Measurements from ENCODE around the gene TMEM88. TPM values are rescaled to one million over a fixed set of nuclear protein-coding genes. Genes with fewer than 3 reads are reported as not detected.

Gene TMEM88
- total RNA-seq, 1 donor, result 0.36 TPM

GRCh38 chr17:7867881-7868329 is 13.0 kb downstream of the TMEM88 start:
- Histone ChIP-seq H4K20me1 (ENCODE audit: insufficient read depth, low read length) (peaks cover under 1% of the 10 kb centered on the region), H3K27me3 (ENCODE audit: insufficient read depth, low read length) (no peaks in the 10 kb centered on the region), H3K4me1 (ENCODE audit: insufficient read depth, low read length) (no peaks in the 10 kb centered on the region), H3K36me3 (ENCODE audit: insufficient read depth, low read length) (peaks cover 8% of the 10 kb centered on the region), H3K27ac (ENCODE audit: low read depth, low read length) (no peak overlapping the region), H2AFZ (ENCODE audit: low read length) (no peak overlapping the region), H3K9me3 (ENCODE audit: low read depth, low read length) (no peaks in the 10 kb centered on the region), H3K4me3 (ENCODE audit: insufficient read depth, low read length) (no peak overlapping the region), H3K79me2 (ENCODE audit: insufficient read depth, low read length) (peaks cover 6% of the 10 kb centered on the region), H3K4me2 (ENCODE audit: insufficient read depth, low read length) (no peak overlapping the region)
- DNase-seq (ENCODE audit: insufficient read length, low spot score, missing footprints), result no peak
- TF ChIP-seq, protein P1, sequence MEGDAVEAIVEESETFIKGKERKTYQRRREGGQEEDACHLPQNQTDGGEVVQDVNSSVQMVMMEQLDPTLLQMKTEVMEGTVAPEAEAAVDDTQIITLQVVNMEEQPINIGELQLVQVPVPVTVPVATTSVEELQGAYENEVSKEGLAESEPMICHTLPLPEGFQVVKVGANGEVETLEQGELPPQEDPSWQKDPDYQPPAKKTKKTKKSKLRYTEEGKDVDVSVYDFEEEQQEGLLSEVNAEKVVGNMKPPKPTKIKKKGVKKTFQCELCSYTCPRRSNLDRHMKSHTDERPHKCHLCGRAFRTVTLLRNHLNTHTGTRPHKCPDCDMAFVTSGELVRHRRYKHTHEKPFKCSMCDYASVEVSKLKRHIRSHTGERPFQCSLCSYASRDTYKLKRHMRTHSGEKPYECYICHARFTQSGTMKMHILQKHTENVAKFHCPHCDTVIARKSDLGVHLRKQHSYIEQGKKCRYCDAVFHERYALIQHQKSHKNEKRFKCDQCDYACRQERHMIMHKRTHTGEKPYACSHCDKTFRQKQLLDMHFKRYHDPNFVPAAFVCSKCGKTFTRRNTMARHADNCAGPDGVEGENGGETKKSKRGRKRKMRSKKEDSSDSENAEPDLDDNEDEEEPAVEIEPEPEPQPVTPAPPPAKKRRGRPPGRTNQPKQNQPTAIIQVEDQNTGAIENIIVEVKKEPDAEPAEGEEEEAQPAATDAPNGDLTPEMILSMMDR (IDR thresholded peaks at IDR 0.05; ENCODE audit: extremely low read depth, low read depth, low read length), result no peak

- Histone ChIP-seq H3K79me2 (ENCODE audit: insufficient read depth, low read length) (no peaks in the 10 kb centered on the region), H3K4me2 (ENCODE audit: insufficient read depth, low read length) (no peak overlapping the region), H3K27ac (ENCODE audit: low read depth, low read length) (no peak overlapping the region), H2AFZ (ENCODE audit: low read length) (no peak overlapping the region), H3K27me3 (ENCODE audit: insufficient read depth, low read length) (no peaks in the 10 kb centered on the region), H3K4me1 (ENCODE audit: insufficient read depth, low read length) (no peaks in the 10 kb centered on the region), H3K4me3 (ENCODE audit: insufficient read depth, low read length) (no peak overlapping the region), H3K9me3 (ENCODE audit: low read depth, low read length) (no peaks in the 10 kb centered on the region), H4K20me1 (ENCODE audit: insufficient read depth, low read length) (no peaks in the 10 kb centered on the region), H3K36me3 (ENCODE audit: insufficient read depth, low read length) (peaks cover 9% of the 10 kb centered on the region)
- TF ChIP-seq, protein P1 (IDR thresholded peaks at IDR 0.05; ENCODE audit: extremely low read depth, low read depth, low read length), result no peak
- DNase-seq (ENCODE audit: insufficient read length, low spot score, missing footprints), result no peak
Measured at GRCh38 chr17:7873051-7873450, 18.2 kb downstream of the TMEM88 start.

GRCh38 chr17:7875804-7876370 is 21.0 kb downstream of the TMEM88 start:
- Histone ChIP-seq H3K4me3 (ENCODE audit: insufficient read depth, low read length) (no peak overlapping the region), H3K9me3 (ENCODE audit: low read depth, low read length) (no peaks in the 10 kb centered on the region), H4K20me1 (ENCODE audit: insufficient read depth, low read length) (no peaks in the 10 kb centered on the region), H3K79me2 (ENCODE audit: insufficient read depth, low read length) (peaks cover 2% of the 10 kb centered on the region), H3K27ac (ENCODE audit: low read depth, low read length) (no peak overlapping the region), H3K27me3 (ENCODE audit: insufficient read depth, low read length) (no peaks in the 10 kb centered on the region), H3K4me2 (ENCODE audit: insufficient read depth, low read length) (no peak overlapping the region), H3K36me3 (ENCODE audit: insufficient read depth, low read length) (peaks cover 34% of the 10 kb centered on the region), H2AFZ (ENCODE audit: low read length) (no peak overlapping the region), H3K4me1 (ENCODE audit: insufficient read depth, low read length) (no peaks in the 10 kb centered on the region)
- TF ChIP-seq, protein P1 (IDR thresholded peaks at IDR 0.05; ENCODE audit: extremely low read depth, low read depth, low read length), result no peak
- no peak for DNase-seq (ENCODE audit: insufficient read length, low spot score, missing footprints)

GRCh38 chr17:7878234-7878633 is 23.4 kb downstream of the TMEM88 start:
- TF ChIP-seq, protein P1 (IDR thresholded peaks at IDR 0.05; ENCODE audit: extremely low read depth, low read depth, low read length), result no peak
- Histone ChIP-seq H3K79me2 (ENCODE audit: insufficient read depth, low read length) (peaks cover 2% of the 10 kb centered on the region), H3K4me1 (ENCODE audit: insufficient read depth, low read length) (no peaks in the 10 kb centered on the region), H3K9me3 (ENCODE audit: low read depth, low read length) (no peaks in the 10 kb centered on the region), H3K36me3 (ENCODE audit: insufficient read depth, low read length) (peaks cover 46% of the 10 kb centered on the region), H3K27me3 (ENCODE audit: insufficient read depth, low read length) (no peaks in the 10 kb centered on the region), H3K27ac (ENCODE audit: low read depth, low read length) (no peak overlapping the region), H3K4me2 (ENCODE audit: insufficient read depth, low read length) (no peak overlapping the region), H4K20me1 (ENCODE audit: insufficient read depth, low read length) (no peaks in the 10 kb centered on the region), H2AFZ (ENCODE audit: low read length) (no peak overlapping the region), H3K4me3 (ENCODE audit: insufficient read depth, low read length) (no peak overlapping the region)
- DNase-seq (ENCODE audit: insufficient read length, low spot score, missing footprints), result no peak
